RCC 7860 (cell line): Measurements from ENCODE around the gene UBXN6.

Experiments used
- DNase-seq: peaks from one replicate; pipeline ENCODE4 v3.0.0-alpha.2; 2015; ENCODE audit warnings: low spot score
- FAIRE-seq: peaks from 2 replicates; lab custom pipeline; 2012; peaks lifted over from hg19 to GRCh38; lab: Jason Lieb, UNC

Gene UBXN6, protein sequence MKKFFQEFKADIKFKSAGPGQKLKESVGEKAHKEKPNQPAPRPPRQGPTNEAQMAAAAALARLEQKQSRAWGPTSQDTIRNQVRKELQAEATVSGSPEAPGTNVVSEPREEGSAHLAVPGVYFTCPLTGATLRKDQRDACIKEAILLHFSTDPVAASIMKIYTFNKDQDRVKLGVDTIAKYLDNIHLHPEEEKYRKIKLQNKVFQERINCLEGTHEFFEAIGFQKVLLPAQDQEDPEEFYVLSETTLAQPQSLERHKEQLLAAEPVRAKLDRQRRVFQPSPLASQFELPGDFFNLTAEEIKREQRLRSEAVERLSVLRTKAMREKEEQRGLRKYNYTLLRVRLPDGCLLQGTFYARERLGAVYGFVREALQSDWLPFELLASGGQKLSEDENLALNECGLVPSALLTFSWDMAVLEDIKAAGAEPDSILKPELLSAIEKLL

DNA sequence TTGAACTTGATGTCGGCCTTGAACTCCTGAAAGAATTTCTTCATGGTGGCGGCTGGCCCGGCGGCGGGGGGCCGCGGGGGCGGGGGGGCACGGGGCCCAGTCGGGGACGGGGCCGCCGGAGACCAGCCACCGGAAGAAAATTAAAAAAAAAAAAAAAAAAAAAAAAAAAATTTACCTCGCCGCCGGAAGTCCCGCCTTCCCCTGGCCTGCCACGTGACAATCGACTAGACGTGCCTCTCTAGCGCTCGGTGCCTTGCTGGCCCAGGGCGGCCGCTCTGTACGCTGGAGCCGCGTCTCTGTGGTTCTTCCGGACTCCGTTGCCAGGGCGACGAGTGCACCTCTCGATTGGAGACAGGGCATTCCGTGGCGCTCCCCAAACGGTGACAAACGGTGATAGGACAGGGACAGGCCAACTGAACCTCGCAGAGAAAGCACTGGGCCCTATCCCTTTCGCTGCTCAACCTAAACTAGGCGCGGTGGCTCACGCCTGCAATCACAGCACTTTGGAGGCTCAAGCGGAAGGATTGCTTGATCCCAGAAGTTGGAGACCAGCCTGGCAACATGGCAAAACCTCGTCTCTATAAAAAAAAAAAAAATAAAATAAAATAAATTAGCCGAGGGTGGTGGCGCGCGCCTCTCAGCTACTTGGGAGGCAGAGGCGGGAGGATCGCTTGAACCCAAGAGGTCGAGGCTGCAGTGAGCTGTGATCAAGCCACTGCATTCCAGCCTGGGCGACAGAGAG, at the start of gene UBXN6:
Gene UBXN6 (minus strand): TSS at position 141 of the 742 bp plus-strand sequence. CDS start 97 bp downstream, at position 44.
- FAIRE-seq (peak; percentile 72), DNase-seq (peak; percentile 94)

DNA sequence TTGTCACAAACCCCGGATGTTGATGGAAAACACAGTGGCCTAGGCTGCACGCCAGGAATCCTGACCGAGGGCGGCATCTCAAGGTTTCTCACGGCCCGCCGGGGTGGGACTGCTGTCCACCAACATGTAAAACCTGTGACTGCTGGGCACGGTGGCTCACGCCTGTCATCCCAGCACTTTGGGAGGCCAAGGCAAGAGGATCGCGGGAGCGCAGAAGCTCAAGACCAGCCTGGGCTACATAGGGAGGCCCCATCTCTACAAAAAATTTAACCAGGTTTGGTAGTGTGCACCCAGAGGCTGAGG, 49.5 kb upstream of the UBXN6 start:
- no peak for DNase-seq
- no peak for FAIRE-seq

DNA sequence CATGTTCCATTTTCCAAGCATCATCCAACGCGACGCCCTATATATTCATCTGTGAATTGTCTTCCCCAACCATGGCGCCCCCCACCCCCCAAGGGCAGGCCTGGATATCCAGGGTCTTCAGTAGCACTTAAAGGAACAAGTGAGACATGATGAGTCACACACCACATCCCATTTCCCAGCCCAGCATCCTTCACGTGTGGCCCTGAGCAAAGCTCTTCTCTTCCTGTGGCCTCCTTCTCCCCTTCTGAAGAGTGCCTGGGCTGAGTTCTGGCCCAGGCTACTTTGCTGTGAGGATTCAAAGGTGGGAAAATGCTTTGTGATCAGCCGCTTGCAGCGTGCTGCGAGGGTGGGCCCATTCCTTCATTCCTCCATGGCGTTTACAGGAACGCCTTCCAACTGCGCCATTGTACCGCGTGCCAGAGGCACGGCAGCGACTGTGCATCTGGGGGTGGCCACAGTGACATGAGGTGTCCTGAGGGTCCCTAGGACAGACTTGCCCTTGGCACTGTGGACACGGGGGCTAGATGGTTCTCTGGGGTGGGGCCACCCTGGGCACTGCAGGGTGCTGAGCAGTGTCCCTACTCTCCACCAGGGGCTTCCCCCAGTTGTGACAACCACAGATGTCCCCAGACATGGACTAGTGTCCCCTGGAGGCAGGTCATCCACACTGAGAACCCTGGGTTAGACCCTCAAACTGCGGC, 49.0 kb upstream of the UBXN6 start:
- DNase-seq (peak; percentile 55), FAIRE-seq (no peak)

DNA sequence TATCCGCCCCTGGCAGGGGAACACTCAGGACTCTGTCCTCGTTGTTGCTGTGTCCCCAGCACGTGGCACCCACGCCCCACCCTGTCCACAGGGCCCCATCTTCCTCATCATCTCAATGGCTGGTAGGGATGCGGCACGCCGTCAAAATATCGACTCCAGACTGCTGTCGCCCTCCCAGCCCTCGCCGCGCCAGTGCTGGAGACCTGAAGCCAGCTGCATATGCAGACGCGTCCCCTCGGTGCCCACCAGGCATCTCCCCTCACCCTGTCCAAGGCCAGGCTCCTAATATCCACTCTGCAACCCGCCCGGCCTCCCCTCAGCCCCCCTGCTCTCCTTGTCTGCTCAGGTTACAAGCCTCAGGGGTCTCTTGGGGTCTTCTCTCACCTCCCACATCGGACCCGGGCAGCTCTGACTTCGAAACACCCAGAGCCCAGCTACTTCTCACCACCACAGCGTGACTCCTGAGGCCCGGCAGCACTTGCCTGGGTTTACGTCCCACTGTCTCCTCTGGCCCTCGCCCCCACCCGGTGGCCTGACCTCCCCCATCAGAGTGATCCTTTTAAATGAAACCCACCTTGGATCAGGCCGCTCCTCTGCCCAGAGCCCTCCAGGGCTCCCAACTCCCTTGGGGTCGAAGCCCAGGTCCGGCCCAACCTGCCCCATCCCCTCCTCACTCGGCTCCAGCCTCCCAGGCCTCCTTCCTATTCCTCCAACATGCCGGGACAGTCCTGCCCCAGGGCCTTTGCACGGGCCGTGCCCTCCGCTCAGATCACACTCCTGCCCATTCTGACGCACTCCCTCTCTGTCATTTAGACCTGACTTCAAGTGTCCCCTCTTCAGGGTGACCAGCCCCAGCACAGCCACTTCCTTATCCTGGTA, 48.2 kb upstream of the UBXN6 start:
- DNase-seq (no peak), FAIRE-seq (no peak)

DNA sequence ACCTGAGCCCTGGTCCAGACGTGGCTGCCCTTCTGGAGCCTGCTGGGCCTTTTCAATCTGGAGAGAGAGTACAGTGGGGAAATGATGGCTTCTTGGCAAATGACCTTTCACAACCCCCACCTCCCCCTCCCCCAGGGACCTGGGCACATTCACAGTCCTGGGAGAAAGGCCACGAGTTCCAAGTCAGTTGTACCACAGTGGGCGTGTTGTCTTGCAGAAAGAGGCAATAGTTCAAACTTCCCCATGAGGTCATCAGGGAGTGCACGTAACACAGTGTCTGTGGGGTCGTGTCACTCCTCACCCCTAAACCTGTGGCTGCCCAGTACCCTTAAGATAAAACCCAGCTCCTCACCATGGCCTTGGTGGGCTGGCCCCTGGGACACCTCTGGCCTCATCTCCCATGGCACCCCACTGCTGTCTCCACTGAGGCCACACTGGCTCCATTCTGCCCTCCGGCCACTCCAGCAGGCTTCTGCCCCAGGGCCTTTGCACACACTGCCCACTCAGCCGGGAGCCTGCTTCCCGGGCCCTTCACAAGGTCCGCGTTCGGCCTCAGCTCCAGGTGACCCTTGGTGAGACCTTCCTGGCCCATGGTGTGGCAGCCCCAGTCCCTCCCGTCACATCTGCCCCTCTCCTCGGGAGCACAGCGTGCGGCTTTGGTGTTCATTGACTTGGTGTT, 47.4 kb upstream of the UBXN6 start:
- FAIRE-seq (no peak), DNase-seq (no peak)

DNA sequence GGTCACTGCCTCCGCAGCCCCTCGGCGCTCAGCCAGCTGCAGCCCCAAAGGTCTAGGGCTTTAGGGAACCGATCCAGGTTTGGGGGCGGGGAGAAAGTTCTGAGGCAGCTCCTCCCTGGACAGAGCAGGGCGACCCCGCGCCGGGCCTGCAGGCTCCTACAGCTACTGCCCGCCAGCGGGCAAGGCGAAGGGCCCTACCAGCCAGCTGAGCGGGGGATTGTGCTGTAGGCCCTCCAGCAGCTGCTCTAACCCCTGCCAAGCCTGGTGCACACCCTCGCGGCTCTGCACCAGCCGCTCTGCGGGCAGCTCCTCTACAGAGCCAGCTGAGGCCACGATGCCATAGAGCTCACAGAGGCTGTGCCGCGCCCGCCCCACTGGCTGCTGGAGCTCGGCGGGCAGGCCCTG, 46.7 kb upstream of the UBXN6 start:
- FAIRE-seq (no peak), DNase-seq (no peak)

DNA sequence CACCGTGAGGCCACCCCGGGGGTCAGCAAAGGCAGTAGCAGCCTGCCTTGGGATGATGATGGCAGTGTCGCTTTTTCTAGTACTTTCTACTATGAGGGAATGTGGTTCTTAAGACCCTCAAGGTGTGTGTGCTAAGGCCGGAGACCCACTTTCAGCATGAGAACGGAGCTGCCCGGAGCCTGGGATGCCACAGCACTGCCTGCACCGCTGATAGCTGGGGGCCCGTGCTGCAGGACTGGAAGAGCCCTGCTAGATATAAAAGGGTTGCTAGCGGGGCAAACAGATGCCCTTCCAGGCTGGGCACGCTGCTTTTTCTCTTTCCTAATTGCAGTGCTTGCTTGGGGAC, 46.2 kb upstream of the UBXN6 start:
- no peak for DNase-seq
- no peak for FAIRE-seq

DNA sequence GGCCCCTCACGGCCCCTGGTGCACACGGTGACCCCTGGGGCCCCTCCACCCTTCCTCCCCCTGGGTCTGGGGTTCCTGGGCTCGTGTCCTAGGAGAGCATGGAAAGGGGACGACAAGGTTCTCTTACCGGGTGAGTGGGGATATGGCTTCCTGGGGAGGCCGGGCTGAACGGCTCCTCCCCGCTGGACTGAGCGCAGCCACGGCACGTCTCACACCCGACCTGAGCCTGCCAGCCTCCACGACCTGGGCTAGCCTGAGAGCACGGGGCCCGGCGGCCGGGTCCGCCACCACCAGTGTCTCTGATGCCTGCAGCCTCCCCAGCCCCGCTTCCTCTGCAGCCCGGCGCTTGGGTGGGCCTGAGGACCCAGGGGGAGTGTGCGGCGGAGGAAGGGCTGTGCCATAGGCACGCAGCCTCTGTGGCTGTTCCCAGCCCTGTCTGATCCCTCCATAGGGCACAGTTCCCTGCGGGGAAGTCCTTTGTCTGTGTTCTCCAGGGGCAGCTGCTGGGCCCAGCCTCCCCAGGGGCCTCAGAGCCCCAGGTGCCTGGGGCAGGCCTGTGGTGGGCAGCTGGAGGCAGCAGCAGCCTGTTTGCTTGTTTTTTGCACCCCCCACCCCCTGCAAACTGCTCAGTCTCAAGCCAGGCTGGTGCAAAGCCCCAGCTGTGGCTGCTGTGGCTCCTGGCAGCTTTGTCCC, 45.7 kb upstream of the UBXN6 start:
- FAIRE-seq (no peak), DNase-seq (no peak)

DNA sequence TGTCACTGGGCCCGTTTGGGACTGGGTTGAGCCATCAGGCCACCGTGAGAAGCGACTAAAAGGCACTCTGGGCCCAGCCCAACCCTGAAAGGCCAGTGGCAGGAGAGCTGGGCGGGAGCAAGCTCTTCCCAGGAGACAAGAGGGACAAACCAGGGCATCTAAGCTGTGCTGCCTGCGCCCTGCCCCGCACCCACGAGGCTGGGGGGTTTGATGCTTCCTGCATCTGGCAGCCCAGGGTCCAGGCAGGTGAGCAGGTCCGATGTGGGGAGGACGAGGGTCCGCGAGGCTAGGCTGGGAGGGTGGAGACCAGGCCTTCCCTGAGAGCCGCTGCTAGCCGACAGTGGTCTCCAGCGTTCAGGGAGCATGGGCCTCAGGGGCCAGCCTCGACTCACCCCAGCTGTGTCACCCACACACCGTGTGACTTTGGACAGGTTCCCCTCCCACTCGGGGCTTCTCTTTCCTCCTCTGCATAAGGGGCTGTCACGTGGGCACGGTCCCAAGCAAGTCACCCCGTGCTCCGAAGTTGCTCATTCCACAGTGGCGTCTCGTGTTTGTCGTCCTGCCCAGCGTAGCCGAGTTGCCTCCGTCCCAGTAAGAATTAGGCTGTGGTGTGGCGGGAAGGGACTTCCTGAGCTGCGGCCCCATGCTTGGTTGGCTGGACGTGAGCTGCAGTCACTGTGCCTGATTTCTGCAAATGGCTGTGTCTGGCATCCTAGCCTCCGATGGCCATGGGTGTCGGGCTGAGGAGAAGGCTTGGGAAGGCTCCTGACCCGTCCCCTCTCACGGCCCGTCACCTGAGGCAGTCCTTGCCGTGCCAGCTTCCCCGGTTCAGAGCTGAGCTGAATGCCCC, 44.9 kb upstream of the UBXN6 start:
- DNase-seq (no peak), FAIRE-seq (no peak)

DNA sequence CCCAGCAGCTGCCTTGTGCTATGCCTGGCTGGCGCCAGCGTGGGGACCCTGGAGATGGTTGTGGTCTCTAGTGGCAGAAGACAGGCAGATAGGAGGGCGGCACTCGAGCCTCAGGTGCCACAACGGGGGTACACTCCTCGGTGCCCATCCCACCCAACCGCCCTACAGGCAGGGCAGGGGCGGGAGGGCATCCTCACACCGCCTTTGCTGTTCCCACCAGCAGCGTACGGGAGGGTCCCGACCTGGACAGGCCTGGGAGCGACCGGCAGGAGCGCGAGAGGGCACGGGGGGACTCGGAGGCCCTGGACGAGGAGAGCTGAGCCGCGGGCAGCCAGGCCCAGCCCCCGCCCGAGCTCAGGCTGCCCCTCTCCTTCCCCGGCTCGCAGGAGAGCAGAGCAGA, 44.1 kb upstream of the UBXN6 start:
- DNase-seq (no peak), FAIRE-seq (no peak)

DNA sequence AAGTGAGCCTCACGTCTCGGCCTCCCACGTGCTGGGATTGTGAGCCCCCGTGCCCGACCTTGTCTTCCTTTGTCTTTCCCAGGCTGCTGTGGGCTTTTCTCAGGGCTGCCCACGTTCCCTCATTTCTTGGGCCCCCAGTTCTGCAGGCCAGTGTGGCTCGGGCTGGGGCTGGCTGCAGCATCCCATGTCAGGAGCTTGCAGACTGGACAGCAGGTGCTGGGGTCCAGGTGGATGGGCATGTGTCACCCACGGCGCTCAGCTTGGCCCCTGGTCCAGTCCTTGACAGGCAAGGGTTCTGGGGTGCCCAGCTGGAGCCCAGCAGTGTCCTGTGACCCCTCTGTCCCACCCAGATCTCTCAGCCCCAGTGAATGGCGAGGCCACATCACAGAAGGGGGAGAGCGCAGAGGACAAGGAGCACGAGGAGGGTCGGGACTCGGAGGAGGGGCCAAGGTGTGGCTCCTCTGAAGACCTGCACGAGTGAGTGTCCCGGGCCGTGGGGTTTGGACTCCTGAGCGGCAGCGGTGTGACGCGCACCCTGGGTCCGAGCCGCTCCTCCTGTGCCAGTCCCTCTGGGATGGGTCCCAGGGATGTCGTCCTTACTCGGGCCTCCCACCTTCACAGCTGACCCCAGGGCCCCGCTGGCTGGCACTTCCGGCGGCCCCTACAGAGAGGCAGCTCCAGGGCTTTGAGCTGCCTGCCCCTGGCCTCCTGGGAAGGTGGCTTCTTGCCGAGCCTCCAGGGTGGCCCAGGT, 43.4 kb upstream of the UBXN6 start:
- no peak for FAIRE-seq

DNA sequence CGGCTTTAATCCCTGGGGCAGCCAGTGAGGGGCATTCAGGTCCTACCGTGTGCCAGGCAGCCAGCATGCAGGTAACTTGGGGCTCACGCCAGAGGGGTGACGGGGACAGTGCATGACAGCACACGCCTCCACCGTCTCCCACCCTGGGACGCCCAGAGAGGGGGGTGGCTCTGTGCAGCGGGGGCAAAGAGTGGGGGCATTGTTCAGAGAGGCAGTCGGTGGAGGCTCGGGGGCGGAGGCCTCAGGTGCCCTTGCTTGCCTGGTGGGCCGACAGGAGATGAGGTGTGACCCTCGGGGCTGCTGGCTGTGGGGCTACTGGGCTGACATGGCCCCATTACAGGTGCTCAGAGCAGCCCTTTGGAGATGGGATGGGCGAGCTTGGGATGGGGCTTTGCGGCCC, 42.3 kb upstream of the UBXN6 start:
- DNase-seq (no peak), FAIRE-seq (no peak)

More for the DNA sequence above, 43.4 kb upstream of the UBXN6 start:
- DNase-seq, result no peak

DNA sequence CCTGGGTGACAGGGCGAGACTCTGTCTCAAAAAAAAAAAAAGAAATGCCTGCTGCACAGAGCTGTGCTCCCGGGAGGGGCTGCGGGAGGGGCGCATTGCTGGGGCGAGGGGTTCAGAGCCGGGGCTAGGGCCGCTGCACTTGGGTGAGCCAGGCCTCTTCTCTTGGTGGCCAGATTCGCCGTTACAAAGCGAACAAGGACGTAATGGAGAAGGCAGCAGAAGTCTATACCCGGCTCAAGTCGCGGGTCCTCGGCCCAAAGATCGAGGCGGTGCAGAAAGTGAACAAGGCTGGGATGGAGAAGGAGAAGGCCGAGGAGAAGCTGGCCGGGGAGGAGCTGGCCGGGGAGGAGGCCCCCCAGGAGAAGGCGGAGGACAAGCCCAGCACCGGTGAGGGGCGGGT, 41.7 kb upstream of the UBXN6 start:
- no peak for DNase-seq
- FAIRE-seq, result no peak

DNA sequence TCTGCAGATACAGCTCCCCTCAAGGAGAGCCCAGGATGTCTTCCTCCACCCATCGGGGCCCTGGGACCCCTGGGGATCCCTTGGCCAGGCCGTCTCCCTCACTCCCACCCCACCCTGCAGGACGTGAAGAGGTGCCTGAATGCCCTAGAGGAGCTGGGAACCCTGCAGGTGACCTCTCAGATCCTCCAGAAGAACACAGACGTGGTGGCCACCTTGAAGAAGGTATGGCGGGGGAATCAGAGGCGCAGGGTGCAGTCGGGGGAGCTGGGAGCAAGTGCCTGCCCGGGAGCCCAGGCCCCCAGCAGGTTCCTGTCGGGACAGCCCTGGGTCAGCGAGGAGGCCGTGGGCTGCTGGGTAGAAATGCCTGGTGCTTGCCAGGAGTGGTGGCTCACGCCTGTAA, 41.1 kb upstream of the UBXN6 start:
- DNase-seq (no peak), FAIRE-seq (no peak)

DNA sequence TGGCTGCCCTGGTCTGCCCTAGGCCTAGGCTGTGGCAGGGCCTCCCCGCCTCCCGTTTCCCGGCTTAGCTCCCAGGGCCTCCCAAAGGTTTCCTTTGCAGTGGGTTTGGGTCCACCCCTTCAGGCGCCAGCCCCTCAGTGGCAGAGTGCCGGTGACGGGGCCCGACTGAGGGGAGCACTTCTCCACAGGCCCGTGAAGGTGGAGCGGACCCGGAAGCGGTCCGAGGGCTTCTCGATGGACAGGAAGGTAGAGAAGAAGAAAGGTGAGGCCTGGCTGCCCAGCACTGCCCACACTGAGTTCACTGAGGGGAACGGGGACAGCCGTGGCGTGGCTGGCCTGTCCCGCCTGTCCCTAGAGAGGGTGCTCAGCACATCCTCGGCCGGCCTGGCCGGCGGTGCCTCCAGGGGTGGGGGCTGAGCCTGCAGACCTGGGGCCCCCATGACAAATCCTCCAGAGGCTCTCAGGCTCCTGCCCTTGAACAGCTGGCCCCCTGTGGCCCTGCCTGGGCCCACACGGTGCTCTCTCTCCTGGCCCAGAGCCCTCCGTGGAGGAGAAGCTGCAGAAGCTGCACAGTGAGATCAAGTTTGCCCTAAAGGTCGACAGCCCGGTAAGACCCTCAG, 40.3 kb upstream of the UBXN6 start:
- DNase-seq (no peak), FAIRE-seq (no peak)

DNA sequence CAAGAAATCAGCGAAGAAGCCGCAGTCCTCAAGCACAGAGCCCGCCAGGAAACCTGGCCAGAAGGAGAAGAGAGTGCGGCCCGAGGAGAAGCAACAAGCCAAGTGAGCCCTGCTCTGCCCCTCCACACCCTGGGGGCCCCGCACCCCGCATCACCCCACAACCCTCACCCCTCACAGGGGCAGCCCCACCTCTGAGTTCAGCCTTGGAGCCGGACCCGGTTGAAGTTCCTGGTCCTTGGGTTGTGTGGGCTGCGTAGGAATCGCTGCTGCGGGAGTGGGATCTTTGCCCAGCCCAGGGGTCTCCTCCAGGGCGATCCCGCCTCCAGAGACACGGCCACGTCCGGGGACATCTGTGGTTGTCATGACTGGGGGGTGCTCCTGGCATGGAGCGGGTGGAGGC, 38.7 kb upstream of the UBXN6 start:
- DNase-seq (no peak), FAIRE-seq (no peak)

DNA sequence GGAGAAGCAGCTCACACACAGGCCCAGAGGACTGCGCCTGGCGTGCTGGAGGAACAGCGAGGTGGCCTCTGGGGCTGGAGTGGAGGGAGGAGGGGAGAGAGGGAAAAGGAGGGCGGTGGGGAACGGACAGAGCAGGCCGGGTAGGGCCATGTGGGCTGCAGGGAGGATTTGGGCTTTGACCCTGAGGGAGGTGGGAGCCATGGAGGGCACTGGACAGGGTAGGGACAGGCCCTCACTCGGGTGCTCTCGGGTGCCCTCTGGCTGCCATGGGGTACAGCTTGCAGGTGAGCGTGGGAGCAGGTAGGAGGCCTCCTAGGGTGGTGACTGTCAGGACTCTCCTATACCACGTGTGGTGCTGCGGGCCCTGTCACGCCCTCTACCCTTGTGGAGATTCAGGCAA, 37.9 kb upstream of the UBXN6 start:
- DNase-seq (no peak), FAIRE-seq (no peak)

DNA sequence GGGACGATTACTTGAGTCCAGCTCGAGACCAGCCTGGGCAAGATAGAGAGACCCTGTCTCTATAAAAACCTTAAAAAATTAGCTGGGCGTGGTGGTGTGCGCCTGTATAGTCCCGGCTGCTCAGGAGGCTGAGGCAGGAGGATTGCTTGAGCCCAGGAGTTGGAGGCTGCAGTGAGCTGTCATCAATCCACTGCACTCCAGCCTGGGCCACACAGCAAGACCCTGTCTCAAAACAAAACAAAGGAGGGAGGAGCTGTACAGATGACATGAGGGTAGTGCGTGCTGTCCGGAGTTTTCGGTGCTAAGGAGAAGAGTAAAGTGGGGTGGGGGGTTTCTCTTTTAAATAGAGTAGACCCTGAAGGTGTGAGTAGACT, 37.1 kb upstream of the UBXN6 start:
- FAIRE-seq, result no peak

More for the DNA sequence above, 37.1 kb upstream of the UBXN6 start:
- DNase-seq, result no peak
